ENCODE results near the gene RNF217. TPM values are rescaled to one million over a fixed set of nuclear protein-coding genes. Genes with fewer than 3 reads are reported as not detected.
"Not testable (repeated sequence)": the region's sequence is repeated elsewhere in the genome, so short reads cannot be mapped to it uniquely, and the experiment has no call there.

Gene RNF217
- total RNA-seq, 2 donors from 2014 or later, result 24.0 to 28.1 TPM

GRCh38 chr6:125067552-125067951, 105.3 kb downstream of the RNF217 start:
- Mint-ChIP-seq H3K9me3 (no peaks in the 10 kb centered on the region), H3K27me3 (ENCODE audit: insufficient read depth) (no peaks in the 10 kb centered on the region), H3K4me3 (no peak overlapping the region), H3K27ac (no peak overlapping the region), H3K36me3 (ENCODE audit: low read depth) (peaks cover 1% of the 10 kb centered on the region), H3K4me1 (no peaks in the 10 kb centered on the region)
- DNase-seq, result no peak
- TF ChIP-seq CTCF (conservative IDR thresholded peaks at IDR 0.05), result no peak
- no peaks in the 10 kb centered on the region for H3K27me3 ChIP-seq (ENCODE audit: control insufficient read depth, insufficient read depth, low read length, poor library complexity, severe bottlenecking)
- H3K4me1 ChIP-seq (ENCODE audit: control insufficient read depth, insufficient read depth, low read length), result no peaks in the 10 kb centered on the region
- H3K27ac ChIP-seq (ENCODE audit: low read depth, low read length), result no peak overlapping the region
- no peaks in the 10 kb centered on the region for H3K36me3 ChIP-seq (ENCODE audit: control insufficient read depth, insufficient read depth, low read length)
- no peaks in the 10 kb centered on the region for H3K9me3 ChIP-seq (ENCODE audit: control insufficient read depth, low read length)
- no peak overlapping the region for H3K4me3 ChIP-seq (ENCODE audit: low read length)
- WGBS, 2 experiments (ENCODE audit: insufficient coverage in 1 of 2, insufficient read length in 1 of 2), result 67 to 88% methylated on average over 1 of the region's 1 CpG
- H3K9ac ChIP-seq (ENCODE audit: extremely low read depth, low read length, poor library complexity, severe bottlenecking), result no peak overlapping the region

GRCh38 chr6:125073071-125073470, 110.8 kb downstream of the RNF217 start:
- Histone ChIP-seq H3K9ac (ENCODE audit: extremely low read depth, low read length, poor library complexity, severe bottlenecking) (no peak overlapping the region), H3K36me3 (ENCODE audit: control insufficient read depth, insufficient read depth, low read length) (no peaks in the 10 kb centered on the region), H3K27ac (ENCODE audit: low read depth, low read length) (no peak overlapping the region), H3K27me3 (ENCODE audit: control insufficient read depth, insufficient read depth, low read length, poor library complexity, severe bottlenecking) (no peaks in the 10 kb centered on the region), H3K4me1 (ENCODE audit: control insufficient read depth, insufficient read depth, low read length) (no peaks in the 10 kb centered on the region), H3K9me3 (ENCODE audit: control insufficient read depth, low read length) (no peaks in the 10 kb centered on the region), H3K4me3 (ENCODE audit: low read length) (no peak overlapping the region)
- no peaks in the 10 kb centered on the region for H3K4me1 Mint-ChIP-seq
- H3K27me3 Mint-ChIP-seq (ENCODE audit: insufficient read depth), result no peaks in the 10 kb centered on the region
- WGBS, 2 experiments (ENCODE audit: insufficient coverage in 1 of 2, insufficient read length in 1 of 2), result 93 to 100% methylated on average over 1 to 3 of the region's 3 CpGs
- H3K4me3 Mint-ChIP-seq, result no peak overlapping the region
- TF ChIP-seq CTCF (conservative IDR thresholded peaks at IDR 0.05), result no peak
- no peak overlapping the region for H3K27ac Mint-ChIP-seq
- DNase-seq, result no peak
- peaks cover 9% of the 10 kb centered on the region for H3K36me3 Mint-ChIP-seq (ENCODE audit: low read depth)
- H3K9me3 Mint-ChIP-seq, result no peaks in the 10 kb centered on the region

- 93 to 100% methylated on average over 1 to 3 of the region's 3 CpGs for WGBS, 2 experiments (ENCODE audit: insufficient coverage in 1 of 2, insufficient read length in 1 of 2)
- no peaks in the 10 kb centered on the region for H3K4me1 Mint-ChIP-seq
- no peak overlapping the region for H3K4me3 ChIP-seq (ENCODE audit: low read length)
- H3K27me3 Mint-ChIP-seq (ENCODE audit: insufficient read depth), result no peaks in the 10 kb centered on the region
- H3K4me1 ChIP-seq (ENCODE audit: control insufficient read depth, insufficient read depth, low read length), result no peaks in the 10 kb centered on the region
- H3K27me3 ChIP-seq (ENCODE audit: control insufficient read depth, insufficient read depth, low read length, poor library complexity, severe bottlenecking), result no peaks in the 10 kb centered on the region
- TF ChIP-seq CTCF (conservative IDR thresholded peaks at IDR 0.05), result no peak
- H3K36me3 Mint-ChIP-seq (ENCODE audit: low read depth), result peaks cover 12% of the 10 kb centered on the region
- no peaks in the 10 kb centered on the region for H3K9me3 ChIP-seq (ENCODE audit: control insufficient read depth, low read length)
- no peak overlapping the region for H3K27ac Mint-ChIP-seq
- H3K9ac ChIP-seq (ENCODE audit: extremely low read depth, low read length, poor library complexity, severe bottlenecking), result no peak overlapping the region
- no peaks in the 10 kb centered on the region for H3K36me3 ChIP-seq (ENCODE audit: control insufficient read depth, insufficient read depth, low read length)
- no peak overlapping the region for H3K4me3 Mint-ChIP-seq
- no peaks in the 10 kb centered on the region for H3K9me3 Mint-ChIP-seq
- DNase-seq, result no peak
- H3K27ac ChIP-seq (ENCODE audit: low read depth, low read length), result no peak overlapping the region
Measured at GRCh38 chr6:125074120-125074519, 111.9 kb downstream of the RNF217 start.

GRCh38 chr6:125075073-125075472, 112.8 kb downstream of the RNF217 start:
- H3K4me3 Mint-ChIP-seq; H3K4me1 Mint-ChIP-seq; DNase-seq; H3K9me3 ChIP-seq (ENCODE audit: control insufficient read depth, low read length); H3K27me3 Mint-ChIP-seq (ENCODE audit: insufficient read depth); H3K27ac Mint-ChIP-seq; H3K9ac ChIP-seq (ENCODE audit: extremely low read depth, low read length, poor library complexity, severe bottlenecking); H3K27ac ChIP-seq (ENCODE audit: low read depth, low read length); H3K36me3 ChIP-seq (ENCODE audit: control insufficient read depth, insufficient read depth, low read length); H3K9me3 Mint-ChIP-seq; H3K4me1 ChIP-seq (ENCODE audit: control insufficient read depth, insufficient read depth, low read length); H3K27me3 ChIP-seq (ENCODE audit: control insufficient read depth, insufficient read depth, low read length, poor library complexity, severe bottlenecking); H3K4me3 ChIP-seq (ENCODE audit: low read length): not testable (repeated sequence)
- WGBS, 2 experiments (ENCODE audit: insufficient coverage in 1 of 2, insufficient read length in 1 of 2), result 86 to 91% methylated on average over 2 of the region's 2 CpGs
- H3K36me3 Mint-ChIP-seq (ENCODE audit: low read depth), result peaks cover 10% of the 10 kb centered on the region
